HepG2 (cell line): Measurements from ENCODE around the gene OR6S1. TPM values are rescaled to one million over a fixed set of nuclear protein-coding genes. Genes with fewer than 3 reads are reported as not detected.
A peak's percentile ranks its signal among the peaks of the same experiment; 100 is the strongest.

Experiments
- CEBPG ChIP-seq: IDR thresholded peaks from 2 replicates; pipeline ENCODE4 v1.6.1; 2016
- GABPB1 ChIP-seq: IDR thresholded peaks from 2 replicates; pipeline ENCODE4 v1.6.1; 2016; ENCODE audit warnings: mild to moderate bottlenecking, missing genetic modification reagents, moderate library complexity, missing compliant biosample characterization
- ISL2 ChIP-seq: sonication (generic); formaldehyde crosslinking; IDR thresholded peaks from 2 replicates; pipeline ENCODE4 v1.5.0; 2020; ENCODE audit warnings: missing genetic modification reagents
- NFYC ChIP-seq: IDR thresholded peaks from 2 replicates; pipeline ENCODE4 v1.6.1; 2016; ENCODE audit warnings: missing genetic modification reagents, missing compliant biosample characterization
- PATZ1 ChIP-seq: sonication (generic); formaldehyde crosslinking; IDR thresholded peaks from 2 replicates; pipeline ENCODE4 v1.4.0; 2020; ENCODE audit warnings: missing genetic modification reagents
- TSC22D2 ChIP-seq: sonication (generic); formaldehyde crosslinking; IDR thresholded peaks from 2 replicates; pipeline ENCODE4 v1.5.1; 2020; ENCODE audit warnings: missing genetic modification reagents, mild to moderate bottlenecking, borderline replicate concordance
- YEATS4 ChIP-seq: sonication (generic); formaldehyde crosslinking; IDR thresholded peaks from 2 replicates; pipeline ENCODE4 v1.4.0; 2020; ENCODE audit warnings: missing genetic modification reagents, borderline replicate concordance
- ZNF138 ChIP-seq: sonication (generic); formaldehyde crosslinking; IDR thresholded peaks from 2 replicates; pipeline ENCODE4 v1.5.0; 2020; ENCODE audit warnings: mild to moderate bottlenecking, low read depth, missing genetic modification reagents
- ZNF143 ChIP-seq: sonication (generic); formaldehyde crosslinking; IDR thresholded peaks from 2 replicates; pipeline ENCODE4 v1.4.0; 2020; ENCODE audit warnings: missing genetic modification reagents
- ZNF230 ChIP-seq: sonication (generic); formaldehyde crosslinking; IDR thresholded peaks from 2 replicates; pipeline ENCODE4 v1.4.0; 2020; ENCODE audit warnings: mild to moderate bottlenecking, missing genetic modification reagents
- ZNF263 ChIP-seq: sonication (generic); formaldehyde crosslinking; IDR thresholded peaks from 2 replicates; pipeline ENCODE4 v1.4.0; 2020; ENCODE audit warnings: missing genetic modification reagents
- ZNF768 ChIP-seq: sonication (generic); formaldehyde crosslinking; IDR thresholded peaks from 2 replicates; pipeline ENCODE4 v1.4.0; 2020; ENCODE audit warnings: missing genetic modification reagents
- polyA plus RNA-seq, 8 experiments: library from polyadenylated mRNA; depleted of rRNA in 3 of 8; stranded (reverse) in 7 of 8; unstranded in 1 of 8; fragments of >200 nt; fragmentation: Illumina TruSeq in 4 of 8; extraction: Trizol in 4 of 8; gene quantifications; 2 replicates each; pipeline versions ENCODE4 v1.2.1 to v1.2.3, GENCODE V29; 2011 to 2016; ENCODE audit warnings: low read depth in 4 of 8, missing spikeins in 1 of 8, mixed read lengths in 1 of 8; ENCODE audit not compliant: insufficient read depth in 1 of 8
- total RNA-seq, 5 experiments: library from RNA; depleted of rRNA; stranded (reverse); fragments of >200 nt; fragmentation: Illumina TruSeq; extraction: Trizol; gene quantifications; 2 replicates each; pipeline ENCODE4 v1.2.3, GENCODE V29; 2016; ENCODE audit warnings: low read depth in 1 of 5
- TF ChIP-seq, protein P1 (sequence below): sonication (generic); formaldehyde crosslinking; IDR thresholded peaks from 2 replicates; pipeline ENCODE4 v1.4.0; 2020; ENCODE audit warnings: missing genetic modification reagents
- TF ChIP-seq, protein P2 (sequence below): sonication (generic); formaldehyde crosslinking; IDR thresholded peaks from 2 replicates; pipeline ENCODE4 v1.4.0; 2020; ENCODE audit warnings: mild to moderate bottlenecking, missing genetic modification reagents
- TF ChIP-seq, protein P3 (sequence below): sonication (generic); formaldehyde crosslinking; IDR thresholded peaks from 2 replicates; pipeline ENCODE4 v1.4.0; 2020; ENCODE audit warnings: missing genetic modification reagents; ENCODE audit errors: not compliant biosample characterization
- TF ChIP-seq, protein P4 (sequence below), 2 experiments: sonication (generic) in 1 of 2; formaldehyde crosslinking in 1 of 2; IDR thresholded peaks; 2 replicates each; pipeline versions ENCODE4 v1.4.0 to v1.6.1; 2016 to 2020; ENCODE audit warnings: borderline replicate concordance in 1 of 2, low read depth in 1 of 2, mild to moderate bottlenecking in 1 of 2, missing genetic modification reagents in 1 of 2

Gene OR6S1
- total and polyA plus RNA-seq, 2 of the 13 experiments (the other 11 are each of a cell fraction or from before 2014, with no cell fraction given) = 0.09 TPM; not detected in 1

- TF ChIP-seq, protein P1, sequence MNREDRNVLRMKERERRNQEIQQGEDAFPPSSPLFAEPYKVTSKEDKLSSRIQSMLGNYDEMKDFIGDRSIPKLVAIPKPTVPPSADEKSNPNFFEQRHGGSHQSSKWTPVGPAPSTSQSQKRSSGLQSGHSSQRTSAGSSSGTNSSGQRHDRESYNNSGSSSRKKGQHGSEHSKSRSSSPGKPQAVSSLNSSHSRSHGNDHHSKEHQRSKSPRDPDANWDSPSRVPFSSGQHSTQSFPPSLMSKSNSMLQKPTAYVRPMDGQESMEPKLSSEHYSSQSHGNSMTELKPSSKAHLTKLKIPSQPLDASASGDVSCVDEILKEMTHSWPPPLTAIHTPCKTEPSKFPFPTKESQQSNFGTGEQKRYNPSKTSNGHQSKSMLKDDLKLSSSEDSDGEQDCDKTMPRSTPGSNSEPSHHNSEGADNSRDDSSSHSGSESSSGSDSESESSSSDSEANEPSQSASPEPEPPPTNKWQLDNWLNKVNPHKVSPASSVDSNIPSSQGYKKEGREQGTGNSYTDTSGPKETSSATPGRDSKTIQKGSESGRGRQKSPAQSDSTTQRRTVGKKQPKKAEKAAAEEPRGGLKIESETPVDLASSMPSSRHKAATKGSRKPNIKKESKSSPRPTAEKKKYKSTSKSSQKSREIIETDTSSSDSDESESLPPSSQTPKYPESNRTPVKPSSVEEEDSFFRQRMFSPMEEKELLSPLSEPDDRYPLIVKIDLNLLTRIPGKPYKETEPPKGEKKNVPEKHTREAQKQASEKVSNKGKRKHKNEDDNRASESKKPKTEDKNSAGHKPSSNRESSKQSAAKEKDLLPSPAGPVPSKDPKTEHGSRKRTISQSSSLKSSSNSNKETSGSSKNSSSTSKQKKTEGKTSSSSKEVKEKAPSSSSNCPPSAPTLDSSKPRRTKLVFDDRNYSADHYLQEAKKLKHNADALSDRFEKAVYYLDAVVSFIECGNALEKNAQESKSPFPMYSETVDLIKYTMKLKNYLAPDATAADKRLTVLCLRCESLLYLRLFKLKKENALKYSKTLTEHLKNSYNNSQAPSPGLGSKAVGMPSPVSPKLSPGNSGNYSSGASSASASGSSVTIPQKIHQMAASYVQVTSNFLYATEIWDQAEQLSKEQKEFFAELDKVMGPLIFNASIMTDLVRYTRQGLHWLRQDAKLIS (CRISPR knock-in tag) = no peak
- TF ChIP-seq, protein P2, sequence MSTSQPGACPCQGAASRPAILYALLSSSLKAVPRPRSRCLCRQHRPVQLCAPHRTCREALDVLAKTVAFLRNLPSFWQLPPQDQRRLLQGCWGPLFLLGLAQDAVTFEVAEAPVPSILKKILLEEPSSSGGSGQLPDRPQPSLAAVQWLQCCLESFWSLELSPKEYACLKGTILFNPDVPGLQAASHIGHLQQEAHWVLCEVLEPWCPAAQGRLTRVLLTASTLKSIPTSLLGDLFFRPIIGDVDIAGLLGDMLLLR (CRISPR knock-in tag) = no peak
- TF ChIP-seq GABPB1 (peak; percentile 52), ZNF138 (CRISPR knock-in tag) (0 out of 2 replicates have a peak, but pooled peaks have one; percentile 39), ZNF143 (CRISPR knock-in tag) (0 out of 2 replicates have a peak, but pooled peaks have one; percentile 40), CEBPG (CRISPR knock-in tag) (peak; percentile 30; the same call in 1 of the 2 replicates), ISL2 (CRISPR knock-in tag) (0 out of 2 replicates have a peak, but pooled peaks have one; percentile 31), ZNF263 (0 out of 2 replicates have a peak, but pooled peaks have one; percentile 24), TSC22D2 (CRISPR knock-in tag) (no peak), NFYC (CRISPR knock-in tag) (0 out of 2 replicates have a peak, but pooled peaks have one; percentile 23), PATZ1 (CRISPR knock-in tag) (0 out of 2 replicates have a peak, but pooled peaks have one; percentile 14), YEATS4 (no peak), ZNF230 (CRISPR knock-in tag) (0 out of 2 replicates have a peak, but pooled peaks have one; percentile 61), ZNF768 (peak; percentile 46)
- TF ChIP-seq, protein P3, sequence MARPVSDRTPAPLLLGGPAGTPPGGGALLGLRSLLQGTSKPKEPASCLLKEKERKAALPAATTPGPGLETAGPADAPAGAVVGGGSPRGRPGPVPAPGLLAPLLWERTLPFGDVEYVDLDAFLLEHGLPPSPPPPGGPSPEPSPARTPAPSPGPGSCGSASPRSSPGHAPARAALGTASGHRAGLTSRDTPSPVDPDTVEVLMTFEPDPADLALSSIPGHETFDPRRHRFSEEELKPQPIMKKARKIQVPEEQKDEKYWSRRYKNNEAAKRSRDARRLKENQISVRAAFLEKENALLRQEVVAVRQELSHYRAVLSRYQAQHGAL = no peak
- TF ChIP-seq, protein P4, sequence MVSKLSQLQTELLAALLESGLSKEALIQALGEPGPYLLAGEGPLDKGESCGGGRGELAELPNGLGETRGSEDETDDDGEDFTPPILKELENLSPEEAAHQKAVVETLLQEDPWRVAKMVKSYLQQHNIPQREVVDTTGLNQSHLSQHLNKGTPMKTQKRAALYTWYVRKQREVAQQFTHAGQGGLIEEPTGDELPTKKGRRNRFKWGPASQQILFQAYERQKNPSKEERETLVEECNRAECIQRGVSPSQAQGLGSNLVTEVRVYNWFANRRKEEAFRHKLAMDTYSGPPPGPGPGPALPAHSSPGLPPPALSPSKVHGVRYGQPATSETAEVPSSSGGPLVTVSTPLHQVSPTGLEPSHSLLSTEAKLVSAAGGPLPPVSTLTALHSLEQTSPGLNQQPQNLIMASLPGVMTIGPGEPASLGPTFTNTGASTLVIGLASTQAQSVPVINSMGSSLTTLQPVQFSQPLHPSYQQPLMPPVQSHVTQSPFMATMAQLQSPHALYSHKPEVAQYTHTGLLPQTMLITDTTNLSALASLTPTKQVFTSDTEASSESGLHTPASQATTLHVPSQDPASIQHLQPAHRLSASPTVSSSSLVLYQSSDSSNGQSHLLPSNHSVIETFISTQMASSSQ (IDR thresholded peaks at IDR 0.05; ENCODE audit: low read depth) = no peak
- TF ChIP-seq, protein P4 (CRISPR knock-in tag; IDR thresholded peaks at IDR 0.05; ENCODE audit: borderline replicate concordance) = 0 out of 2 replicates have a peak, but pooled peaks have one; percentile 22
These were observed 21.7 kb upstream of the OR6S1 start (continued) for GRCh38 chr14:20662968-20663732.
